OCI-LY3 (cell line): Measurements from ENCODE around the gene C2CD4A.

Source experiments
- EZH2phosphoT487 ChIP-seq: fragments of 200-600 bp; shearing (Covaris generic); IDR thresholded peaks from 2 replicates; pipeline ENCODE4 v1.6.1; 2018; ENCODE audit warnings: antibody characterized with exemption, mixed run types, low read depth
- TF ChIP-seq, protein P1 (sequence below): fragments of 200-600, 300-600 bp; sonication (generic); IDR thresholded peaks from 2 replicates; pipeline ENCODE4 v1.5.1; 2014; ENCODE audit warnings: antibody characterized with exemption, low read length, low read depth

DNA sequence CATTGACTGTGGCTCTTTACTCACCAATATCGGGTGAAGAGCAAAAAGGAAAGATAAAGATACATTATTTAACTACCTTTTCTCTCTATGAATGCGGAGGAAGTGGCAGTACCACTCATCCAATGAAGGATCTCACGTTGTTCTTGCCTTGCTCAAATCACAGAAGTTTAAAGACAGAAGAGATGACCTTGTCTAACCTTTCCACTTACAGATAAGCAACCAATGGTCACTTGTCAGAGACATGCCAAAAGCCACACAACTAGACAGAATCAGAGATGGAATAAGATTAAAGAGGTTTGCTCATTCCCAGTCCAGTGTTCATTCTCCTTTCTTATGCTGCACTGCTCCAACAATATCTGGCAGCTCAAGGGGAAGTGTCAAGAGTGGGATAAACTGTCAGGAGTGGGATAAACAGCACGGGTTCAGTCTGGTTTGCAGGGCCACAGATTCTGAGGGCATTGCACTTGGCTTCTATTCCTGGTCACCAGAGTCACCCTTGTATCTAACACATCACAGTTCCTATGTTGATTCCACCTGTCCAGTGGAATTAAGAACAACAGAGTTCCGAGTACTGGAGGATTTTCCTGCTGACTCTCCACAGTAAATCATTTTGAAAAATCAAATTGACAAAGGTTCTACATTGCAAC, 13.2 kb upstream of the C2CD4A start:
- TF ChIP-seq, protein P1, sequence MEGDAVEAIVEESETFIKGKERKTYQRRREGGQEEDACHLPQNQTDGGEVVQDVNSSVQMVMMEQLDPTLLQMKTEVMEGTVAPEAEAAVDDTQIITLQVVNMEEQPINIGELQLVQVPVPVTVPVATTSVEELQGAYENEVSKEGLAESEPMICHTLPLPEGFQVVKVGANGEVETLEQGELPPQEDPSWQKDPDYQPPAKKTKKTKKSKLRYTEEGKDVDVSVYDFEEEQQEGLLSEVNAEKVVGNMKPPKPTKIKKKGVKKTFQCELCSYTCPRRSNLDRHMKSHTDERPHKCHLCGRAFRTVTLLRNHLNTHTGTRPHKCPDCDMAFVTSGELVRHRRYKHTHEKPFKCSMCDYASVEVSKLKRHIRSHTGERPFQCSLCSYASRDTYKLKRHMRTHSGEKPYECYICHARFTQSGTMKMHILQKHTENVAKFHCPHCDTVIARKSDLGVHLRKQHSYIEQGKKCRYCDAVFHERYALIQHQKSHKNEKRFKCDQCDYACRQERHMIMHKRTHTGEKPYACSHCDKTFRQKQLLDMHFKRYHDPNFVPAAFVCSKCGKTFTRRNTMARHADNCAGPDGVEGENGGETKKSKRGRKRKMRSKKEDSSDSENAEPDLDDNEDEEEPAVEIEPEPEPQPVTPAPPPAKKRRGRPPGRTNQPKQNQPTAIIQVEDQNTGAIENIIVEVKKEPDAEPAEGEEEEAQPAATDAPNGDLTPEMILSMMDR, result no peak
- TF ChIP-seq EZH2phosphoT487, result no peak
